Measurements from ENCODE around the gene AP1AR. TPM values are rescaled to one million over a fixed set of nuclear protein-coding genes. Genes with fewer than 3 reads are reported as not detected.

Gene AP1AR
- total and polyA plus RNA-seq, 2 donors (not counting 3 experiments of a cell fraction or from before 2014, with no cell fraction given): 6.6 to 18.6 TPM

DNA sequence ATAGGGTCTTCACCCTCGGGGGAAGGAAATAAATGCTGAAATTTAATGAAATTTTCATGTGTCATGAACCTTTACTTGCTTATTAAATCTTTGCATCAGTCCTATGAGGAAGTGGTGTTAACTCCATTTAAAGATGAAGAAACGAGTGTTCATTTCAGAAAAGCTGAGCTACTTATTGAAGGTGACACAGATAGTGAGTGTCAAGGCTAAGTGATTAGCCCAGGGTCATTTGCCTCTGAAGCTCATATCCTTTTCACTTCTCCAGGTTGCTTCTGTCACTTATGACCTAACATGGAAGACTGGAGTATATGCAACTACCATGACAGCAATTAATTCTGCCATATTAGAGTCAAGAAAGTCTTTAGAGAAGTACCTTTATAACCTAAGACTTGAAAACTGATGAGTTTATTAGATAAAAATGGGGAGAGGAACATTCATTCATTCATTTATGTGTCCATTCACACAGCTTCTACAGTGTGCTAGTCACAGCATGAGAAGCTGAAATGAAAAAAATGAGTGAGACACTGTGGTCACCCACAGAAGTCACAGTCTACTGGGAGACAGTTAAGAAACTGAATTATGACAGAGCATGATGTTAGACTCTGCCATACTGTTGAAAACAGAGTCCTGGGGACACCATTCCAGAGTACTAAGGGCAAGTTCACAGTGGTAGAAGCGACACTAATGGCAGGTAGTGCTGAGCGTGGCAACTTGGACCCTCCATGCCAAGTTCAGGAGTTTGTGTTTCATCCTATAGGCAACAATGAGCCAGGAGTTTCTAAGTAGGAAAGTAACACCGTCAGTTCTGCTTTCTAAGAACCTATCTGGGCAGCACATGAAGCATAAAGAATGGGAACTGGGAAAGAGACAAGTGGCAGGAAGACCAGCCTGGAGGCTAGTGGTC lies 86.9 kb downstream of the AP1AR start:
- intact Hi-C loops (cut with micrococcal nuclease): no loop called here
- Histone ChIP-seq H3K79me2 (ENCODE audit: control insufficient read depth, insufficient read depth, low read length) (no peaks in the 10 kb centered on the region), H3K36me3 (ENCODE audit: control insufficient read depth in 2 of 2, extremely low read depth in 1 of 2, insufficient read depth in 2 of 2, low read length in 2 of 2) (no peaks in the 10 kb centered on the region), H3K4me1 (ENCODE audit: control insufficient read depth, extremely low read depth, insufficient read depth, low read length) (peaks cover 4% of the 10 kb centered on the region), H3K4me2 (ENCODE audit: insufficient read depth, low read length) (no peak overlapping the region), H3K9me3 (replicated peaks; ENCODE audit: control insufficient read depth, insufficient read depth, low read length) (no peaks in the 10 kb centered on the region), H3K9ac (replicated peaks; ENCODE audit: extremely low read depth, insufficient read depth, low read length) (no peak overlapping the region), H3K27ac (ENCODE audit: insufficient read depth, low read depth, low read length) (no peak overlapping the region), H3K27me3 (ENCODE audit: control insufficient read depth in 2 of 2, insufficient read depth in 2 of 2, low read length in 2 of 2) (no peaks in the 10 kb centered on the region), H2AFZ (ENCODE audit: low read depth, low read length) (no peak overlapping the region), H3K9me1 (replicated peaks; ENCODE audit: control insufficient read depth, extremely low read depth, insufficient read depth, low read length) (no peaks in the 10 kb centered on the region), H4K20me1 (replicated peaks; ENCODE audit: control insufficient read depth, extremely low read depth, insufficient read depth, low read length) (no peaks in the 10 kb centered on the region), H3K4me3 (replicated peaks in 1 of 3; ENCODE audit: insufficient read depth in 1 of 3, low read depth in 1 of 3, low read length in 3 of 3) (no peak overlapping the region)
- DNase-seq (ENCODE audit: low read depth, low spot score): no peak
- CTCF ChIA-PET: interaction anchor here (1.6 to 2.7 kb wide), 2 partner anchors 206 to 218 kb away, joined by 4 to 6 read pairs; no protein-coding TSS in a partner anchor
- no peak for FAIRE-seq
- no peak for TF ChIP-seq JUN (IDR thresholded peaks at IDR 0.05; ENCODE audit: borderline replicate concordance, insufficient read depth, insufficient read length, low read depth)
- no peak for TF ChIP-seq POLR2AphosphoS5 (IDR thresholded peaks at IDR 0.05; ENCODE audit: insufficient read depth, low read depth, low read length)
- no peak for TF ChIP-seq POLR2A (IDR thresholded peaks at IDR 0.05; ENCODE audit: low read depth, low read length)
- TF ChIP-seq, protein P1, sequence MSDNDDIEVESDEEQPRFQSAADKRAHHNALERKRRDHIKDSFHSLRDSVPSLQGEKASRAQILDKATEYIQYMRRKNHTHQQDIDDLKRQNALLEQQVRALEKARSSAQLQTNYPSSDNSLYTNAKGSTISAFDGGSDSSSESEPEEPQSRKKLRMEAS (IDR thresholded peaks at IDR 0.05; ENCODE audit: insufficient read depth, insufficient read length): no peak
- no peak for TF ChIP-seq GATA2 (IDR thresholded peaks at IDR 0.05; ENCODE audit: insufficient read depth, insufficient read length, low read depth, low read length)
- TF ChIP-seq, protein P2, sequence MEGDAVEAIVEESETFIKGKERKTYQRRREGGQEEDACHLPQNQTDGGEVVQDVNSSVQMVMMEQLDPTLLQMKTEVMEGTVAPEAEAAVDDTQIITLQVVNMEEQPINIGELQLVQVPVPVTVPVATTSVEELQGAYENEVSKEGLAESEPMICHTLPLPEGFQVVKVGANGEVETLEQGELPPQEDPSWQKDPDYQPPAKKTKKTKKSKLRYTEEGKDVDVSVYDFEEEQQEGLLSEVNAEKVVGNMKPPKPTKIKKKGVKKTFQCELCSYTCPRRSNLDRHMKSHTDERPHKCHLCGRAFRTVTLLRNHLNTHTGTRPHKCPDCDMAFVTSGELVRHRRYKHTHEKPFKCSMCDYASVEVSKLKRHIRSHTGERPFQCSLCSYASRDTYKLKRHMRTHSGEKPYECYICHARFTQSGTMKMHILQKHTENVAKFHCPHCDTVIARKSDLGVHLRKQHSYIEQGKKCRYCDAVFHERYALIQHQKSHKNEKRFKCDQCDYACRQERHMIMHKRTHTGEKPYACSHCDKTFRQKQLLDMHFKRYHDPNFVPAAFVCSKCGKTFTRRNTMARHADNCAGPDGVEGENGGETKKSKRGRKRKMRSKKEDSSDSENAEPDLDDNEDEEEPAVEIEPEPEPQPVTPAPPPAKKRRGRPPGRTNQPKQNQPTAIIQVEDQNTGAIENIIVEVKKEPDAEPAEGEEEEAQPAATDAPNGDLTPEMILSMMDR (IDR thresholded peaks at IDR 0.05; ENCODE audit: extremely low read depth in 1 of 2, insufficient read depth in 1 of 2, low read depth in 1 of 2, low read length in 2 of 2): no peak
- TF ChIP-seq FOS (IDR thresholded peaks at IDR 0.05; ENCODE audit: borderline replicate concordance, insufficient read depth, low read length): no peak
- TF ChIP-seq MYC (IDR thresholded peaks at IDR 0.05; ENCODE audit: low read depth, low read length): no peak
- TF ChIP-seq EZH2 (IDR thresholded peaks at IDR 0.05; ENCODE audit: borderline replicate concordance, low read depth, low read length, severe bottlenecking): no peak
- no TSS peak for BruUV-seq (replicated peaks)
- dilution Hi-C loops (cut with MboI; ENCODE audit: extremely low pct_ligation_motif_present, low sequenced_read_pairs): no loop called here
- POLR2A ChIA-PET: no interaction called here

Other genes with a start within 250 kb of the AP1AR start
- 8.3 and 9.1 TPM in 2 replicates for gene FAM241A, start 86.3 kb upstream of the AP1AR start, total RNA-seq
- 2.1 and 3.2 TPM in 2 replicates for gene FAM241A, start 86.3 kb upstream of the AP1AR start, polyA plus RNA-seq
- gene TIFA, start 54.1 kb downstream of the AP1AR start, total RNA-seq: 11.9 and 13.9 TPM in 2 replicates
- gene TIFA, start 54.1 kb downstream of the AP1AR start, polyA plus RNA-seq: 3.0 and 3.9 TPM in 2 replicates
- gene ALPK1, start 65.6 kb downstream of the AP1AR start, total RNA-seq: 3.3 and 5.5 TPM in 2 replicates
- 1.4 and 1.5 TPM in 2 replicates for gene ALPK1, start 65.6 kb downstream of the AP1AR start, polyA plus RNA-seq